HG02943 (cell line): ENCODE measurements around the gene DOCK4.

Experiments used
- ATAC-seq: cut with Tn5 transposase; IDR thresholded peaks from one replicate; pipeline ENCODE4 v1.9.1; 2021; ENCODE audit warnings: mild to moderate bottlenecking, low read depth, moderate library complexity; ENCODE audit not compliant: unreplicated experiment

Gene DOCK4

GRCh38 chr7:111789048-111789320 lies 417.2 kb downstream of the DOCK4 start:
- ATAC-seq: no peak

GRCh38 chr7:111788286-111789047 lies 417.7 kb downstream of the DOCK4 start:
- no peak for ATAC-seq

GRCh38 chr7:111787741-111788140 lies 418.5 kb downstream of the DOCK4 start:
- no peak for ATAC-seq

GRCh38 chr7:111787099-111787498 lies 419.1 kb downstream of the DOCK4 start:
- ATAC-seq: no peak

- ATAC-seq: no peak
Measured at GRCh38 chr7:111785076-111785475, 421.1 kb downstream of the DOCK4 start.

- ATAC-seq: no peak
Measured at GRCh38 chr7:111784296-111784695, 421.9 kb downstream of the DOCK4 start.

- no peak for ATAC-seq
Measured at GRCh38 chr7:111783854-111784253, 422.3 kb downstream of the DOCK4 start.

- ATAC-seq: no peak
Measured at GRCh38 chr7:111780527-111780926, 425.7 kb downstream of the DOCK4 start.

GRCh38 chr7:111775206-111775605 lies 431.0 kb downstream of the DOCK4 start:
- no peak for ATAC-seq

- ATAC-seq: no peak
Measured at GRCh38 chr7:111772716-111773115, 433.5 kb downstream of the DOCK4 start.

GRCh38 chr7:111771638-111772037 lies 434.6 kb downstream of the DOCK4 start:
- ATAC-seq: no peak

GRCh38 chr7:111770116-111770515 lies 436.1 kb downstream of the DOCK4 start:
- no peak for ATAC-seq

- no peak for ATAC-seq
Measured at GRCh38 chr7:111765751-111766643, 440.2 kb downstream of the DOCK4 start.

- ATAC-seq: no peak
Measured at GRCh38 chr7:111763221-111763801, 442.9 kb downstream of the DOCK4 start.

- no peak for ATAC-seq
Measured at GRCh38 chr7:111762799-111763198, 443.4 kb downstream of the DOCK4 start.

GRCh38 chr7:111762211-111762610 lies 444.0 kb downstream of the DOCK4 start:
- no peak for ATAC-seq

- ATAC-seq: no peak
Measured at GRCh38 chr7:111760043-111760442, 446.2 kb downstream of the DOCK4 start.

GRCh38 chr7:111758332-111758731 lies 447.9 kb downstream of the DOCK4 start:
- ATAC-seq: no peak

- ATAC-seq: no peak
Measured at GRCh38 chr7:111756687-111757178, 449.5 kb downstream of the DOCK4 start.

GRCh38 chr7:111755383-111755782 lies 450.8 kb downstream of the DOCK4 start:
- no peak for ATAC-seq

GRCh38 chr7:111753968-111754367 lies 452.2 kb downstream of the DOCK4 start:
- no peak for ATAC-seq
